Measurements from ENCODE around the gene FHOD3. TPM values are rescaled to one million over a fixed set of nuclear protein-coding genes. Genes with fewer than 3 reads are reported as not detected.

FHOD3 gene
- total and polyA plus RNA-seq, 9 of the 15 experiments (the other 6 are each of a cell fraction or from before 2014, with no cell fraction given) = 0.11 TPM; not detected in 8

DNA sequence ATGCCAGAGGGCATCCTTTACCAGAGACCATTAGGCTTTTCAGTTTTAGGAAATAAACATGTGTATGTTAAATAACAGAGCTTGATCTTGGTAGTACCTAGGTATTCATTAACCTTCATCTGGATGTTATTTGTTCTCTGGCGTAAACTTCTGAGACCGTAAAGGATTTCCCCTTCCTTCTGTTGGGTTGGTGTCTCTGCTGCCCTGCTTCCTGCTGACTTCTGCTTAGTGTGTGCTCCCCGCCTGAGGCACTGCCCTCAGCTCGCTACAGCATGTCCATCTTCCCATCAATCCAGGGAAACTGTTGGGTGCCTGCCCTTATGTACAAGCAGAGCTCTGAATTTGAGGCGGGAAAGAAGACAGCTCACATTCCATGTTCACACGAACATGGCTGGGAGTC is 353.4 kb downstream of the FHOD3 start:
- DNase-seq (ENCODE audit: extremely low read depth in 1 of 4, low spot score in 3 of 4) (no peak), ATAC-seq (no peak), FAIRE-seq (no peak)
- TF ChIP-seq ETV5 (CRISPR knock-in tag; IDR thresholded peaks at IDR 0.05; ENCODE audit: low read depth) (no peak), ZNF584 (CRISPR knock-in tag; IDR thresholded peaks at IDR 0.05; ENCODE audit: low read depth) (no peak), ZNF140 (CRISPR knock-in tag; IDR thresholded peaks at IDR 0.05) (no peak), HMG20A (CRISPR knock-in tag; conservative IDR thresholded peaks at IDR 0.05) (no peak), ZNF79 (CRISPR knock-in tag; IDR thresholded peaks at IDR 0.05; ENCODE audit: low read depth) (no peak), CBX8 (IDR thresholded peaks at IDR 0.05; ENCODE audit: borderline replicate concordance, extremely low read depth, low read depth, low read length, poor library complexity, severe bottlenecking) (no peak), LEF1 (IDR thresholded peaks at IDR 0.05) (no peak), FOXK1 (CRISPR knock-in tag; IDR thresholded peaks at IDR 0.05; ENCODE audit: borderline replicate concordance) (no peak), ZNF197 (CRISPR knock-in tag; IDR thresholded peaks at IDR 0.05; ENCODE audit: low read depth) (no peak), NONO (IDR thresholded peaks at IDR 0.05; ENCODE audit: low read depth in 2 of 2, low read length in 1 of 2) (no peak), NBN (IDR thresholded peaks at IDR 0.05; ENCODE audit: low read depth) (no peak), NFE2 (IDR thresholded peaks at IDR 0.05; ENCODE audit: low read depth) (no peak)
- TF ChIP-seq, protein P1, sequence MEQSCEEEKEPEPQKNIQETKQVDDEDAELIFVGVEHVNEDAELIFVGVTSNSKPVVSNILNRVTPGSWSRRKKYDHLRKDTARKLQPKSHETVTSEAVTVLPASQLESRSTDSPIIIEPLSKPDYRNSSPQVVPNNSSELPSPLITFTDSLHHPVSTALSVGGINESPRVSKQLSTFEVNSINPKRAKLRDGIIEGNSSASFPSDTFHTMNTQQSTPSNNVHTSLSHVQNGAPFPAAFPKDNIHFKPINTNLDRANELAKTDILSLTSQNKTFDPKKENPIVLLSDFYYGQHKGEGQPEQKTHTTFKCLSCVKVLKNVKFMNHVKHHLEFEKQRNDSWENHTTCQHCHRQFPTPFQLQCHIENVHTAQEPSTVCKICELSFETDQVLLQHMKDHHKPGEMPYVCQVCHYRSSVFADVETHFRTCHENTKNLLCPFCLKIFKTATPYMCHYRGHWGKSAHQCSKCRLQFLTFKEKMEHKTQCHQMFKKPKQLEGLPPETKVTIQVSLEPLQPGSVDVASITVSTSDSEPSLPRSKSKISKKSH (CRISPR knock-in tag; IDR thresholded peaks at IDR 0.05) = no peak
- TF ChIP-seq, protein P2, sequence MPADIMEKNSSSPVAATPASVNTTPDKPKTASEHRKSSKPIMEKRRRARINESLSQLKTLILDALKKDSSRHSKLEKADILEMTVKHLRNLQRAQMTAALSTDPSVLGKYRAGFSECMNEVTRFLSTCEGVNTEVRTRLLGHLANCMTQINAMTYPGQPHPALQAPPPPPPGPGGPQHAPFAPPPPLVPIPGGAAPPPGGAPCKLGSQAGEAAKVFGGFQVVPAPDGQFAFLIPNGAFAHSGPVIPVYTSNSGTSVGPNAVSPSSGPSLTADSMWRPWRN (IDR thresholded peaks at IDR 0.05; ENCODE audit: low read depth) = no peak
- TF ChIP-seq, protein P3, sequence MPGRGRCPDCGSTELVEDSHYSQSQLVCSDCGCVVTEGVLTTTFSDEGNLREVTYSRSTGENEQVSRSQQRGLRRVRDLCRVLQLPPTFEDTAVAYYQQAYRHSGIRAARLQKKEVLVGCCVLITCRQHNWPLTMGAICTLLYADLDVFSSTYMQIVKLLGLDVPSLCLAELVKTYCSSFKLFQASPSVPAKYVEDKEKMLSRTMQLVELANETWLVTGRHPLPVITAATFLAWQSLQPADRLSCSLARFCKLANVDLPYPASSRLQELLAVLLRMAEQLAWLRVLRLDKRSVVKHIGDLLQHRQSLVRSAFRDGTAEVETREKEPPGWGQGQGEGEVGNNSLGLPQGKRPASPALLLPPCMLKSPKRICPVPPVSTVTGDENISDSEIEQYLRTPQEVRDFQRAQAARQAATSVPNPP (IDR thresholded peaks at IDR 0.05; ENCODE audit: borderline replicate concordance, insufficient read depth, insufficient read length) = no peak
- TF ChIP-seq, protein P4, sequence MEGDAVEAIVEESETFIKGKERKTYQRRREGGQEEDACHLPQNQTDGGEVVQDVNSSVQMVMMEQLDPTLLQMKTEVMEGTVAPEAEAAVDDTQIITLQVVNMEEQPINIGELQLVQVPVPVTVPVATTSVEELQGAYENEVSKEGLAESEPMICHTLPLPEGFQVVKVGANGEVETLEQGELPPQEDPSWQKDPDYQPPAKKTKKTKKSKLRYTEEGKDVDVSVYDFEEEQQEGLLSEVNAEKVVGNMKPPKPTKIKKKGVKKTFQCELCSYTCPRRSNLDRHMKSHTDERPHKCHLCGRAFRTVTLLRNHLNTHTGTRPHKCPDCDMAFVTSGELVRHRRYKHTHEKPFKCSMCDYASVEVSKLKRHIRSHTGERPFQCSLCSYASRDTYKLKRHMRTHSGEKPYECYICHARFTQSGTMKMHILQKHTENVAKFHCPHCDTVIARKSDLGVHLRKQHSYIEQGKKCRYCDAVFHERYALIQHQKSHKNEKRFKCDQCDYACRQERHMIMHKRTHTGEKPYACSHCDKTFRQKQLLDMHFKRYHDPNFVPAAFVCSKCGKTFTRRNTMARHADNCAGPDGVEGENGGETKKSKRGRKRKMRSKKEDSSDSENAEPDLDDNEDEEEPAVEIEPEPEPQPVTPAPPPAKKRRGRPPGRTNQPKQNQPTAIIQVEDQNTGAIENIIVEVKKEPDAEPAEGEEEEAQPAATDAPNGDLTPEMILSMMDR (IDR thresholded peaks at IDR 0.05 in 2 of 3, conservative IDR thresholded peaks at IDR 0.05 in 1 of 3; ENCODE audit: insufficient read depth in 2 of 3, low read depth in 1 of 3, low read length in 3 of 3) = no peak
- POLR2A ChIA-PET = interaction anchor here (0.6 kb wide), 1 partner anchor 586 kb away, joined by 3 read pairs; no protein-coding TSS in a partner anchor
- Histone ChIP-seq H3K4me1 (replicated peaks in 1 of 2; ENCODE audit: control insufficient read depth in 2 of 2, insufficient read depth in 2 of 2, low read length in 2 of 2) (no peaks in the 10 kb centered on the region), H3K27ac (ENCODE audit: extremely low read depth, low read depth, low read length) (no peak overlapping the region), H2AFZ (ENCODE audit: low read depth, low read length) (no peak overlapping the region), H4K20me1 (replicated peaks; ENCODE audit: control insufficient read depth, insufficient read depth, low read length) (no peaks in the 10 kb centered on the region), H3K9me1 (ENCODE audit: control insufficient read depth, insufficient read depth, low read length) (no peaks in the 10 kb centered on the region), H3K36me3 (ENCODE audit: control insufficient read depth, insufficient read depth, low read length) (no peaks in the 10 kb centered on the region), H3K4me2 (ENCODE audit: insufficient read depth, low read length) (no peak overlapping the region), H3K4me3 (no peak overlapping the region), H3K79me2 (ENCODE audit: control insufficient read depth, insufficient read depth, low read length) (no peaks in the 10 kb centered on the region), H3K9ac (ENCODE audit: insufficient read depth in 1 of 2, low read depth in 2 of 2, low read length in 2 of 2) (no peak overlapping the region), H3K9me3 (replicated peaks; ENCODE audit: control insufficient read depth, insufficient read depth, low read depth, low read length) (no peaks in the 10 kb centered on the region), H3K27me3 (ENCODE audit: control insufficient read depth in 2 of 2, insufficient read depth in 2 of 2, low read length in 2 of 2) (peaks cover 5 to 14% of the 10 kb centered on the region in 2 experiments; a peak in 3 of 5 replicates)
- in situ Hi-C loops (cut with MboI) = no loop called here
- CTCF ChIA-PET (ENCODE audit: low intra/inter-chr PET ratio) = no interaction called here
- WGBS (ENCODE audit: insufficient coverage, low coverage, missing lambda C conversion rate) = 0% methylated on average over 6 of the region's 6 CpGs
- intact Hi-C loops (cut with micrococcal nuclease) = no loop called here
- BruUV-seq (replicated peaks) = no TSS peak

Measured in K562 (cell line).